ENCODE measurements around the gene KBTBD12. TPM values are rescaled to one million over a fixed set of nuclear protein-coding genes. Genes with fewer than 3 reads are reported as not detected.
A peak's percentile ranks its signal among the peaks of the same experiment; 100 is the strongest.

The KBTBD12 gene
- total RNA-seq, 1 donor: under 0.01 TPM

DNA sequence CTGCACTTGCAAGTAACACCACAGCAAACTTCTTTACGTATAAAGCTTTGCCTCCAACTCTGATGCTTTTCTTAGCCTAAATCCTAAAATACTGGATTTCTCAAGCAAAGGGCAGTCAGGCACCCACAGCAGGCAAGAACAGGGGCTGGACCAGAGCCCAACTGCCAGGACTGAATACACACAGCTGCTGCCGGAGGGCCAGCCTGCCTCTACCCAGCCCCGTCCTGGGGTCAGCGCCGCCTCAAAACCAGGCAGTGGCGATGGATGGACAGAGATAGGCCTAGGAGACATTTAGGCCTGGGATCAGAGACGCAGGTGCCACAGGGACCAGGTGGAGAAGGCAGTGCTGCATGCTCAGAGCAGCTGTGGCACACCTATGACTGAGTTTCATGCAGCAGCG is 89.6 kb downstream of the KBTBD12 start:
- H3K4me3 ChIP-seq (ENCODE audit: low read depth, low read length): no peak overlapping the region
- no peak for DNase-seq (ENCODE audit: low read depth)
- TF ChIP-seq CTCF (IDR thresholded peaks at IDR 0.05; ENCODE audit: insufficient read depth, low read length): no peak

DNA sequence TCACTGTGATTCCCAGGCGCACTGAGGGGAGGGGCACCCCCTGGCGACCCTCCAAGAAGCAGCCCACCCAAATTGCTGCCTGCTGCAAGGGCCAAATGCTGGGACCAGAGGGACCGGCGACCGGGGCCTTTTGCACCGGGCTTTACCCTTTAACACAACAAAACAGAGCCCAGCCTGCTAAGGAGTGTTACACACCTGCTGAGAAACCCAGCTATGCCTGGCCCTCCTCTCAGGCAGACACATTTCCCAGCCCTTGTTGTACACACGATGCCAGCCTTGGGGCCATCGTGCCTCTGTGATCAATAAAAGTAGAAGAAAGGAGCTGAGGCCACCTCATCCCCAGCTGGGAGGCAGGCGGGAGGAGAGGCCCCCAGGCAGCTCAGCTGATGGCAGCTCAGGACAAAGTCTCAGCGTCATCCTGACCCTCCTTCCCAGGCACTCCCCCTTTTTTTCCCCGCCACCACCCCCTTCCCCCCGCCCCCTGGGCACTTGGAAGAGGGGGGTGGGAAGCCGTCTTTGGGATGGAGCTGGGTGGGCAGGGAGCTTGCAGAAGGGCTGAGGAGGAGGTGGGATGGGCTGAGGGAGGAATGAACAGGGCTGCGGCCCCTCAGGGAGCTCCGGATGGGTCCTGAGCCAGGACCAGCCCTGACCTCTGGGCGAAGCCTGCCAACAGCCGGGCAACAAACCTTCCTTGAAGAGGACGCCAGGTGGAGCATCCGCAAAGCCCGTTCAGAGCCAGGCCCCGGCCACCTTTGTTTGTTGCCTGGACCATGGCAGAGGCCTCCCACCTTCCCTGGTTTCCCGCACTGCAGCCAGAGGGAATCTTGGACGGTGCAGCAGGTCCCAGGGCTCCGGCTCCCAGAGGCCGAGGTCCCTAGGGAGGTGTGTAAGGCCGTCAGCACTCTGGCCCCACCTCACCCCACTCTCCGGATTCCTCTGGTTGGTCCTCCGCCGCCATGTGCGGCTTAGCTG is 91.3 kb downstream of the KBTBD12 start:
- H3K4me3 ChIP-seq (ENCODE audit: low read depth, low read length): no peak overlapping the region
- peak; percentile 12 for DNase-seq (ENCODE audit: low read depth)

GRCh38 chr3:128007033-128007424 is 92.0 kb downstream of the KBTBD12 start:
- no peak overlapping the region for H3K4me3 ChIP-seq (ENCODE audit: low read depth, low read length)
- TF ChIP-seq CTCF (IDR thresholded peaks at IDR 0.05; ENCODE audit: insufficient read depth, low read length): no peak
- DNase-seq (ENCODE audit: low read depth): peak; percentile 16

More for the DNA sequence above, 91.3 kb downstream of the KBTBD12 start:
- no peak for TF ChIP-seq CTCF (IDR thresholded peaks at IDR 0.05; ENCODE audit: insufficient read depth, low read length)

DNA sequence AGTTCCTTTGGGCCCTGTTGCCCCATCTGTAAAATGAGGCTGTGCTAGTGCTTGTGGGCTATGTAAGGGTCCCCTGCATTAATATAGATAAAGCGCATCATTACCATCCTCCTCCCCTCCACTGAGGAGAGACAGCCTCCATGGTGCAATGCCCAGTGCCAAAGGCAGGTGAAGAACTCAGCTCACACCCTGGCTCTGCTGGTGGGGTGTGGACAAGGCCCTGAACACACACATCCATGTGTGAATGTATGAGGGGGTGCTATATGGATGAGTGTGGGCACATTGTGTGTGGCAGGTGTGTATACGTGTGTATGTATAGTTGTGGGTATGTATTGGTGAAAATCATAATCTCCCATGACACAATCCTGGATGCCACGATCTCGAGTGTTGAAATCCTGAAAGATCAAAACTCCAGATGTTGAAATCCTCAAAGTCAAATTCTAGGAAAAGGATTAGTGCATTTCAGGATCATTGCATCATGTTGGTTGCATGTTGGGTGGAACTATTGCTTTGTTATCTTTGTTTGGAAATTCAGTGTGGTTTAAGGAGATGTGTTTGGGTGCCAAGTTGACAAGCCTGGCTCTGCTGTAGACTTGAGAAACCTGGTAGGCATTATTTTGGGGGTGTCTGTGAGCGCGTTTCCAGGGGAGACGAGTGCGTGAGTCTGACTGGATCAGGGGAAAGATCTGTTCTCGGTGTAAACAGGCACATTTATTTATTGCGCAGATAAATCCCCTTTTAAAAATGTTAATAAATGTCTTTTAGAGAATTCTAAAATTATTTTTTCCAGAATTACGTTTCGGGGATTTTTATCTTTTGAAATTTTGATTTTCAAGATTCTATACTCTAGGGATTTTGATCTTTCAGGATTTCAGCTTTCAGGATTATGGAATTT is 95.2 kb downstream of the KBTBD12 start:
- DNase-seq (ENCODE audit: low read depth): peak; percentile 97
- peak overlapping the region; percentile 31 for H3K4me3 ChIP-seq (ENCODE audit: low read depth, low read length)
- TF ChIP-seq CTCF (IDR thresholded peaks at IDR 0.05; ENCODE audit: insufficient read depth, low read length): peak; percentile 19

DNA sequence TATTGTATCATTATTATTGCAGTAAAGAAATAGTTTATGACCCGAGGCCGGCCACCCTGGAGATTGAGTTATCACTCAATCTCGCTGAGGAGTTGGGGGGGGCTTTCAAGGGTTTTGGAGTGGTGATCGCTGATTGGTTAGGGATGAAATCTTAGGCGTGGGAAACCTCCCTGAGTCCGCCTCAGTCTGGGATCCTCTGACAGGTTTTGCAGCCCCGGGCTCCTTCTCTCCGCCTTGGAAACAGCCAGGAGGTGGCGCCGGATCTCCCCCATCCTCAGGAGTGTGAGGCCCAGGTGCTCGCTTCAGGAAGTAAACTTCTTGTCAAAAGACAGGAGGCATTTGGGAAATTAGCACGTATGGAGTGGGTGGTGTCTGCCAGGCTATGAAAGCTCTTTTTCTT is 96.1 kb downstream of the KBTBD12 start:
- TF ChIP-seq CTCF (IDR thresholded peaks at IDR 0.05; ENCODE audit: insufficient read depth, low read length): peak; percentile 47
- peak overlapping the region; percentile 2 for H3K4me3 ChIP-seq (ENCODE audit: low read depth, low read length)
- DNase-seq (ENCODE audit: low read depth): peak; percentile 46

DNA sequence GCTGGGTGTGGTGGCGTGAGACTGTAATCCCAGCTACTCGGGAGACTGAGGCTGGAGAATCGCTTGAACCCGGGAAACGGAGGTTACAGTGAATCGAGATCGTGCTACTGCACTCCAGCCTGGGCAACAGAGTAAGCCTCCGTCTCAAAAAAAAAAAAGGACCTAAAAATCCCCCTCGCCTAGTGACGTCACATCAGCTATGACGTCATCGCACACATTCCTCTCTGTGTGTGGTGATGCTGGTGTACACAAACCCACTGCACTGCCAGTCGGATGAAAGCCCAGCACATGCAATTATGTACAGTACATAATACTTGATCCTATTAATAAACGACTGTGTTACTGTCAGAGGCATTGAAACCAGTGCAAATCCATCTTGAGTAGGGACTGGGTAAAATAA is 97.0 kb downstream of the KBTBD12 start:
- no peak overlapping the region for H3K4me3 ChIP-seq (ENCODE audit: low read depth, low read length)
- no peak for DNase-seq (ENCODE audit: low read depth)
- no peak for TF ChIP-seq CTCF (IDR thresholded peaks at IDR 0.05; ENCODE audit: insufficient read depth, low read length)
